Measurements from ENCODE around the gene MESP1.

Gene MESP1

GRCh38 chr15:89704411-89704810 is 46.6 kb downstream of the MESP1 start:
- DNase-seq = no peak

All from fibroblast of skin of right quadriceps (primary cell).